Ovary (tissue), 3 donors: ENCODE measurements around the gene WDR41.

Experiments used
- EP300 ChIP-seq: sonication (generic); formaldehyde crosslinking; IDR thresholded peaks from one replicate; pipeline ENCODE4 v1.6.1; 2017; ENCODE audit warnings: antibody characterized with exemption
- POLR2A ChIP-seq: fragments of 450-650 bp; IDR thresholded peaks from one replicate; pipeline ENCODE4 v1.6.1; 2017; ENCODE audit warnings: antibody characterized with exemption, mild to moderate bottlenecking, moderate library complexity
- TF ChIP-seq, protein P1 (sequence below), 3 donors: fragments of 450-650 bp in 2 of 3; fragments of 200-600 bp in 1 of 3; IDR thresholded peaks; one replicate each; pipeline versions ENCODE4 v1.5.1 to v1.8.0; 2016 to 2022; ENCODE audit warnings: antibody characterized with exemption in 3 of 3, mild to moderate bottlenecking in 1 of 3
- donor health status: DM: no; HTN: no; CAD: no.

GRCh38 chr5:77444356-77444755, 47.8 kb downstream of the WDR41 start:
- TF ChIP-seq, protein P1, sequence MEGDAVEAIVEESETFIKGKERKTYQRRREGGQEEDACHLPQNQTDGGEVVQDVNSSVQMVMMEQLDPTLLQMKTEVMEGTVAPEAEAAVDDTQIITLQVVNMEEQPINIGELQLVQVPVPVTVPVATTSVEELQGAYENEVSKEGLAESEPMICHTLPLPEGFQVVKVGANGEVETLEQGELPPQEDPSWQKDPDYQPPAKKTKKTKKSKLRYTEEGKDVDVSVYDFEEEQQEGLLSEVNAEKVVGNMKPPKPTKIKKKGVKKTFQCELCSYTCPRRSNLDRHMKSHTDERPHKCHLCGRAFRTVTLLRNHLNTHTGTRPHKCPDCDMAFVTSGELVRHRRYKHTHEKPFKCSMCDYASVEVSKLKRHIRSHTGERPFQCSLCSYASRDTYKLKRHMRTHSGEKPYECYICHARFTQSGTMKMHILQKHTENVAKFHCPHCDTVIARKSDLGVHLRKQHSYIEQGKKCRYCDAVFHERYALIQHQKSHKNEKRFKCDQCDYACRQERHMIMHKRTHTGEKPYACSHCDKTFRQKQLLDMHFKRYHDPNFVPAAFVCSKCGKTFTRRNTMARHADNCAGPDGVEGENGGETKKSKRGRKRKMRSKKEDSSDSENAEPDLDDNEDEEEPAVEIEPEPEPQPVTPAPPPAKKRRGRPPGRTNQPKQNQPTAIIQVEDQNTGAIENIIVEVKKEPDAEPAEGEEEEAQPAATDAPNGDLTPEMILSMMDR (IDR thresholded peaks at IDR 0.05), result no peak
- no peak for TF ChIP-seq POLR2A
- TF ChIP-seq EP300, result no peak
